WERI-Rb-1 (cell line): ENCODE results near the gene AP4E1.
"Not testable (repeated sequence)": the region's sequence is repeated elsewhere in the genome, so short reads cannot be mapped to it uniquely, and the experiment has no call there.

ENCODE experiments used
- DNase-seq: peaks from one replicate; pipeline ENCODE4 v3.0.0-alpha.2; 2020
- H3K27ac ChIP-seq: fragments of 250-450 bp; sonication (Bioruptor Pico); 2 replicates; pipeline ENCODE4 v1.5.1; 2020; ENCODE audit warnings: mild to moderate bottlenecking, moderate library complexity
- H3K27me3 ChIP-seq: fragments of 250-450 bp; sonication (Bioruptor Pico); 2 replicates; pipeline ENCODE4 v1.5.1; 2021; ENCODE audit warnings: mild to moderate bottlenecking, low read depth, moderate library complexity; ENCODE audit not compliant: insufficient read depth, severe bottlenecking
- H3K36me3 ChIP-seq: fragments of 250-450 bp; sonication (Bioruptor Pico); 2 replicates; pipeline ENCODE4 v1.5.1; 2020; ENCODE audit warnings: mild to moderate bottlenecking, moderate library complexity
- H3K4me3 ChIP-seq: 2 replicates; pipeline ENCODE4 v1.5.1; 2011; ENCODE audit warnings: low read depth, mild to moderate bottlenecking, control low read depth, low read length
- H3K9me3 ChIP-seq: fragments of 250-450 bp; sonication (Bioruptor Pico); 2 replicates; pipeline ENCODE4 v1.5.1; 2021; ENCODE audit warnings: mild to moderate bottlenecking, moderate library complexity; ENCODE audit not compliant: severe bottlenecking
- CTCF ChIP-seq: IDR thresholded peaks from 2 replicates; pipeline ENCODE4 v1.5.1; 2011; ENCODE audit warnings: low read depth, mild to moderate bottlenecking, control low read depth, inconsistent platforms, low read length

The AP4E1 gene

GRCh38 chr15:50940506-50940905, 32.0 kb downstream of the AP4E1 start:
- Histone ChIP-seq H3K27me3 (no peaks in the 10 kb centered on the region), H3K4me3 (no peak overlapping the region), H3K27ac (no peak overlapping the region), H3K9me3 (no peaks in the 10 kb centered on the region), H3K36me3 (no peaks in the 10 kb centered on the region)
- DNase-seq = no peak
- no peak for TF ChIP-seq CTCF

DNA sequence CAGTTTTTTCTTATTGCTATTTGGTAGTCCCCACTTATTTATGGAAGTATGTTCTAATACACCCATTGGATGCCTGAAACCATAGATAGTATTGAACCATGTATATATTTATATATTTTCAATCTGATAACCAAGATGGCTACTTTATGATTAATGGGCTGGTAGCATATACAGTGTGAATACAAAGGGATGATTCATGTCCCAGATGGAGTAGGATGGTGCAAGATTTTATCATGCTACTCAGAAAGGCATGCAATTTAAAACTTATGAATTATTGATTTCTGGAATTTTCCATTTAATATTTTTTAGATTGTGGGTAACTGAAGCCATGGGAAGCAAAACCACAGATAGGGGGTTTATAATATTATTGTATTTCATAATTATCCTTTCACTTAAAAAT, 35.2 kb downstream of the AP4E1 start:
- no peaks in the 10 kb centered on the region for H3K9me3 ChIP-seq
- no peaks in the 10 kb centered on the region for H3K27me3 ChIP-seq
- H3K4me3 ChIP-seq = no peak overlapping the region
- no peak for DNase-seq
- H3K36me3 ChIP-seq = no peaks in the 10 kb centered on the region
- TF ChIP-seq CTCF = no peak
- no peak overlapping the region for H3K27ac ChIP-seq

DNA sequence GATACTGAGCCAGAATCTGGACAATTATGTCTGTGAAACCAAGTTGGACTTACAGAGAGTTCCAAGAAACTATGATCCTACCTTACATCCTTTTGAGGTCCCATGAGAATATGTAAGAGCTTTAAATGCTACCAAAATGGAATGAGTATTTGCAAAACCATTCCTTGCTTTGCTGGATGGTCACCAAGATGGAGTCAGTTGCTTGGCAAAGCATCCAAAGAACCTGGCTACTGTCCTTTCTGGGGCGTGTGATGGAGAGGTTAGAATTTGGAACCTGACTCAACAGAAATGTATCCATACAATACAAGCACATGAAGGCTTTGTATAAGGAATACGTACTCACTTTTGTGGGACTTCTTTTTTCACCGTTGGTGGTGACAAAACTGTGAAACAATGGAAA, 36.2 kb downstream of the AP4E1 start:
- no peak overlapping the region for H3K4me3 ChIP-seq
- TF ChIP-seq CTCF = no peak
- no peak overlapping the region for H3K27ac ChIP-seq
- no peaks in the 10 kb centered on the region for H3K9me3 ChIP-seq
- H3K27me3 ChIP-seq = no peaks in the 10 kb centered on the region
- H3K36me3 ChIP-seq = no peaks in the 10 kb centered on the region
- DNase-seq = no peak

GRCh38 chr15:50945725-50946124, 37.2 kb downstream of the AP4E1 start:
- Histone ChIP-seq H3K27me3 (no peaks in the 10 kb centered on the region), H3K4me3 (no peak overlapping the region), H3K27ac (no peak overlapping the region), H3K9me3 (no peaks in the 10 kb centered on the region), H3K36me3 (peaks cover 4% of the 10 kb centered on the region)
- TF ChIP-seq CTCF = no peak
- DNase-seq = no peak

DNA sequence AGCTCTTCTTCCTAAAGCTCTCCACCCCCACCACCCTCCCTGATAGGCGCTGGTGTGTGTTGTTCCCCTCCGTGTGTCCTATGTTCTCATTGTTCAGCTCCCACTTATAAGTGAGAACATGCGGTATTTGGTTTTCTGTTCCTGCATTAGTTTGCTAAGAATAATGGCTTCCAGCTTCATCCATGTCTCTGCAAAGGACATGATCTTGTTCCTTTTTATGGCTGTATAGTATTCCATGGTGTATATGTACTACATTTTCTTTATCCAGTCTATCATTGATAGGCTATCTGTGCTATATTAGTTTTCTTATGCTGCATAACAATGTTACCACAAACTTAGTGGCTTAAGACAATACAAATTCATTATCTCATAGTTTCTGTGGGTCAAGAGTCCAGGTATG, 42.3 kb downstream of the AP4E1 start:
- H3K27me3 ChIP-seq, H3K4me3 ChIP-seq, H3K27ac ChIP-seq, H3K9me3 ChIP-seq, DNase-seq: not testable (repeated sequence)
- peaks cover 16% of the 10 kb centered on the region for H3K36me3 ChIP-seq

GRCh38 chr15:50953302-50953701, 44.8 kb downstream of the AP4E1 start:
- Histone ChIP-seq H3K9me3 (no peaks in the 10 kb centered on the region), H3K27ac (no peak overlapping the region), H3K36me3 (peaks cover 20% of the 10 kb centered on the region), H3K27me3 (no peaks in the 10 kb centered on the region), H3K4me3 (no peak overlapping the region)
- no peak for DNase-seq
- no peak for TF ChIP-seq CTCF

GRCh38 chr15:50954837-50955236, 46.4 kb downstream of the AP4E1 start:
- H3K27me3 ChIP-seq, DNase-seq, H3K9me3 ChIP-seq, H3K4me3 ChIP-seq, H3K27ac ChIP-seq: not testable (repeated sequence)
- H3K36me3 ChIP-seq = peaks cover 35% of the 10 kb centered on the region
